B cell (primary cell): Measurements from ENCODE around the gene YY1. TPM values are rescaled to one million over a fixed set of nuclear protein-coding genes. Genes with fewer than 3 reads are reported as not detected.
A peak's percentile ranks its signal among the peaks of the same experiment; 100 is the strongest.

Source experiments
- ATAC-seq: fragments of 200-7000 bp; cut with Tn5 transposase; one replicate; pipeline ENCODE4 v1.10.0; 2021; ENCODE audit warnings: low read depth, mild to moderate bottlenecking, moderate number of reproducible peaks, moderate library complexity
- CTCF ChIA-PET: fragments of 350-600 bp; sonication (Branson Sonifier 250); formaldehyde crosslinking; loops from one replicate; lab custom pipeline; 2021; ENCODE audit warnings: antibody characterized with exemption, inconsistent platforms; lab: Charles Lee
- POLR2A ChIA-PET: fragments of 350-600 bp; sonication (Branson Sonifier 250); formaldehyde crosslinking; loops from one replicate; lab custom pipeline; 2021; ENCODE audit warnings: antibody characterized with exemption; lab: Charles Lee
- DNase-seq: peaks from one replicate; pipeline ENCODE4 v3.0.0; 2013
- H2AFZ ChIP-seq: 2 replicates; pipeline ENCODE4 v1.6.1; 2012; ENCODE audit warnings: mild to moderate bottlenecking, low read depth, low read length; ENCODE audit not compliant: insufficient read depth, poor library complexity, severe bottlenecking
- H3K27ac ChIP-seq, 2 donors: 1 replicate in 1 of 2; 2 replicates in 1 of 2; pipeline ENCODE4 v1.5.1; 2012 to 2013; ENCODE audit warnings: low read length in 2 of 2, mild to moderate bottlenecking in 2 of 2, moderate library complexity in 1 of 2
- H3K27me3 ChIP-seq, 4 experiments: fragments of 200-600 bp in 1 of 4; sonication (generic) in 1 of 4; replicated peaks in 1 of 4; 1 replicate in 2 of 4; 2 replicates in 2 of 4; pipeline versions ENCODE4 v1.6.1 to v1.7.0; 2013 to 2016; ENCODE audit warnings: low read length in 3 of 4, mild to moderate bottlenecking in 2 of 4, mixed read lengths in 1 of 4, moderate library complexity in 1 of 4; ENCODE audit not compliant: insufficient read depth in 4 of 4, control insufficient read depth in 3 of 4; ENCODE audit errors: control extremely low read depth in 1 of 4
- H3K36me3 ChIP-seq, 2 experiments: replicated peaks in 1 of 2; 1 replicate in 1 of 2; 2 replicates in 1 of 2; pipeline versions ENCODE4 v1.6.1 to v1.7.1; 2013; ENCODE audit warnings: low read length in 1 of 2; ENCODE audit not compliant: insufficient read depth in 2 of 2, control insufficient read depth in 1 of 2; ENCODE audit errors: control extremely low read depth in 1 of 2, extremely low read depth in 1 of 2
- H3K4me1 ChIP-seq, 2 donors: fragments of 200-600 bp in 1 of 2; sonication (generic) in 1 of 2; 1 replicate in 1 of 2; 2 replicates in 1 of 2; pipeline versions ENCODE4 v1.5.1 to v1.6.1; 2013 to 2017; ENCODE audit warnings: low read length in 2 of 2; ENCODE audit not compliant: control insufficient read depth in 2 of 2, insufficient read depth in 2 of 2
- H3K4me2 ChIP-seq: replicated peaks from 2 replicates; pipeline ENCODE3; 2012; ENCODE audit warnings: mild to moderate bottlenecking, low read depth, low read length; ENCODE audit not compliant: poor library complexity, severe bottlenecking
- H3K4me3 ChIP-seq, 5 experiments: fragments of 200-600 bp in 1 of 5; sonication (generic) in 1 of 5; 1 replicate in 3 of 5; 2 replicates in 2 of 5; pipeline versions ENCODE4 v1.5.1 to v1.7.0; 2011 to 2016; ENCODE audit warnings: low read length in 4 of 5, mild to moderate bottlenecking in 4 of 5, low read depth in 2 of 5, control low read depth in 1 of 5, moderate library complexity in 1 of 5; ENCODE audit not compliant: insufficient read depth in 1 of 5; ENCODE audit errors: control extremely low read depth in 1 of 5, extremely low read depth in 1 of 5
- H3K79me2 ChIP-seq: fragments of 200-600 bp; sonication (generic); one replicate; pipeline ENCODE4 v1.6.0; 2016; ENCODE audit warnings: low read length; ENCODE audit not compliant: control insufficient read depth, insufficient read depth
- H3K9ac ChIP-seq: fragments of 200-600 bp; sonication (generic); 2 replicates; pipeline ENCODE4 v1.6.1; 2017; ENCODE audit warnings: mild to moderate bottlenecking, low read length, moderate library complexity
- H3K9me3 ChIP-seq, 3 donors: one replicate each; pipeline versions ENCODE4 v1.6.1 to v1.7.1; 2013; ENCODE audit warnings: low read length in 2 of 3; ENCODE audit not compliant: control insufficient read depth in 2 of 3, insufficient read depth in 1 of 3; ENCODE audit errors: control extremely low read depth in 1 of 3
- H4K20me1 ChIP-seq: 2 replicates; pipeline ENCODE4 v1.6.0; 2012; ENCODE audit warnings: mild to moderate bottlenecking, low read length; ENCODE audit not compliant: insufficient read depth, control insufficient read depth, poor library complexity, severe bottlenecking
- H3K27ac Mint-ChIP-seq: one replicate; pipeline ENCODE4 v1.8.0; 2021; ENCODE audit warnings: mixed read lengths
- H3K27me3 Mint-ChIP-seq: one replicate; pipeline ENCODE4 v1.8.0; 2021; ENCODE audit warnings: mixed read lengths
- H3K4me1 Mint-ChIP-seq: one replicate; pipeline ENCODE4 v1.8.0; 2021; ENCODE audit warnings: mixed read lengths
- H3K4me3 Mint-ChIP-seq: one replicate; pipeline ENCODE4 v1.8.0; 2021; ENCODE audit warnings: mixed read lengths
- H3K9me3 Mint-ChIP-seq: one replicate; pipeline ENCODE4 v1.8.0; 2022; ENCODE audit warnings: mixed read lengths; ENCODE audit not compliant: insufficient read depth
- EZH2 ChIP-seq: IDR thresholded peaks from 2 replicates; pipeline ENCODE4 v1.6.1; 2012; ENCODE audit warnings: borderline replicate concordance, low read depth, mild to moderate bottlenecking, moderate library complexity, low read length; ENCODE audit not compliant: insufficient read depth, poor library complexity, severe bottlenecking
- WGBS: methylation state at CpG from one replicate; pipeline ENCODE4 v1.1.5; 2013; ENCODE audit warnings: missing lambda C conversion rate; ENCODE audit not compliant: insufficient coverage; 5-methylcytosine and 5-hydroxymethylcytosine counted together
- intact Hi-C: fragments of 100-400 bp; cut with micrococcal nuclease; formaldehyde crosslinking; loops from one replicate; pipeline ENCODE4 v1.10.0; 2022
- polyA plus RNA-seq: library from polyadenylated mRNA; depleted of rRNA; stranded (reverse); fragments of >200 nt; gene quantifications from 2 replicates; pipeline ENCODE4 v1.2.3, GENCODE V29; 2012
- total RNA-seq, 2 donors: library from RNA; stranded (reverse); fragments of 120-200 nt in 1 of 2; gene quantifications; 1 replicate in 1 of 2; 2 replicates in 1 of 2; pipeline versions ENCODE4 v1.2.3 to v1.2.4, GENCODE V29; 2013 to 2022
- TF ChIP-seq, protein P1 (sequence below): fragments of 200-600 bp; IDR thresholded peaks from one replicate; pipeline ENCODE4 v1.8.0; 2022; ENCODE audit warnings: antibody characterized with exemption, mild to moderate bottlenecking

Gene YY1
- total and polyA plus RNA-seq, 2 donors (not counting 1 experiment from before 2014, with no cell fraction given), result 24.0 to 91.4 TPM

DNA sequence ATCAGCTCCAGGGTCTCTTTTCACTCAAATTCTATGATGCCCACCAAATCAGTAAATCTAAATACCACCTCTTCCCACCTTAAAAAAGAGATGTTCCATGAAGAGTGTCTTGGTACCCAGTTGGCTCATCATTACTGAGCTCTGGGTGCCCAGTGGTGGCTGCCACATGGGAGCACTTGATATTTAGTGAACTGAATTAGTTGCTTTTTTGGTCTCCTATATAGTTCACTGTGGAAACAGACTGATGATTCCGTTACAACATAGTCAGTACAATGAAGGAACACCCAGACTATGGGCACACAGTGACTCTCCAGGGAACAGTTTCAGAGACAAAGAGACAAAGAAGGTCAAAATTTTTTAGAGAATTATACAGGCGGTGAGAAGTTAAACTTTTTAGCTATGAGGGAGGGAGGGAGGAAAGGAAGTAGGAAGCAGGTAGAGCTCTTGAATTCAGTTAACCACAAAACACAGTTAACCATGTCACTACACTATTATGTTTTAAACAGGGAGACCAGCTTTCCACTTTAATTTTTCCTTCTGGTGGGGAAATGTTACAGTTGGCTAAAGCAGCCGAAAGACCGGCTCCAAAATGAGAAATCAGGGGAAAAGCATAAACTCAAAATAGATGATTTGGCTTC lies 14.6 kb upstream of the YY1 start:
- Histone ChIP-seq H4K20me1 (no peaks in the 10 kb centered on the region), H3K9me3 (no peaks in the 10 kb centered on the region), H2AFZ (peak overlapping the region; percentile 13), H3K4me2 (peak overlapping the region; percentile 49), H3K79me2 (peaks cover 57% of the 10 kb centered on the region), H3K9ac (peak overlapping the region; percentile 22), H3K4me1 (peaks cover 28 to 38% of the 10 kb centered on the region in 2 donors), H3K4me3 (no peak overlapping the region), H3K36me3 (no peaks in the 10 kb centered on the region), H3K27ac (peak overlapping the region in 1 of 2 donors; percentile 40), H3K27me3 (no peaks in the 10 kb centered on the region)
- Mint-ChIP-seq H3K27ac (peak overlapping the region; percentile 10), H3K4me1 (peaks cover 19% of the 10 kb centered on the region), H3K27me3 (no peaks in the 10 kb centered on the region), H3K9me3 (no peaks in the 10 kb centered on the region), H3K4me3 (peak overlapping the region; percentile 11)
- ATAC-seq (no peak), DNase-seq (no peak)
- ChIA-PET POLR2A (interaction anchor here (0.7 to 1.3 kb wide), 3 partner anchors 11 to 721 kb away, joined by 3 to 4 read pairs (median 3); no protein-coding TSS in a partner anchor), CTCF (interaction anchor here (0.6 to 4.7 kb wide), 10 partner anchors 10 to 161 kb away, joined by 3 to 31 read pairs (median 4); no protein-coding TSS in a partner anchor)
- WGBS, result 18% methylated on average over 2 of the region's 4 CpGs
- intact Hi-C loops, result no loop called here
- TF ChIP-seq, protein P1, sequence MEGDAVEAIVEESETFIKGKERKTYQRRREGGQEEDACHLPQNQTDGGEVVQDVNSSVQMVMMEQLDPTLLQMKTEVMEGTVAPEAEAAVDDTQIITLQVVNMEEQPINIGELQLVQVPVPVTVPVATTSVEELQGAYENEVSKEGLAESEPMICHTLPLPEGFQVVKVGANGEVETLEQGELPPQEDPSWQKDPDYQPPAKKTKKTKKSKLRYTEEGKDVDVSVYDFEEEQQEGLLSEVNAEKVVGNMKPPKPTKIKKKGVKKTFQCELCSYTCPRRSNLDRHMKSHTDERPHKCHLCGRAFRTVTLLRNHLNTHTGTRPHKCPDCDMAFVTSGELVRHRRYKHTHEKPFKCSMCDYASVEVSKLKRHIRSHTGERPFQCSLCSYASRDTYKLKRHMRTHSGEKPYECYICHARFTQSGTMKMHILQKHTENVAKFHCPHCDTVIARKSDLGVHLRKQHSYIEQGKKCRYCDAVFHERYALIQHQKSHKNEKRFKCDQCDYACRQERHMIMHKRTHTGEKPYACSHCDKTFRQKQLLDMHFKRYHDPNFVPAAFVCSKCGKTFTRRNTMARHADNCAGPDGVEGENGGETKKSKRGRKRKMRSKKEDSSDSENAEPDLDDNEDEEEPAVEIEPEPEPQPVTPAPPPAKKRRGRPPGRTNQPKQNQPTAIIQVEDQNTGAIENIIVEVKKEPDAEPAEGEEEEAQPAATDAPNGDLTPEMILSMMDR, result no peak
- no peak for TF ChIP-seq EZH2

DNA sequence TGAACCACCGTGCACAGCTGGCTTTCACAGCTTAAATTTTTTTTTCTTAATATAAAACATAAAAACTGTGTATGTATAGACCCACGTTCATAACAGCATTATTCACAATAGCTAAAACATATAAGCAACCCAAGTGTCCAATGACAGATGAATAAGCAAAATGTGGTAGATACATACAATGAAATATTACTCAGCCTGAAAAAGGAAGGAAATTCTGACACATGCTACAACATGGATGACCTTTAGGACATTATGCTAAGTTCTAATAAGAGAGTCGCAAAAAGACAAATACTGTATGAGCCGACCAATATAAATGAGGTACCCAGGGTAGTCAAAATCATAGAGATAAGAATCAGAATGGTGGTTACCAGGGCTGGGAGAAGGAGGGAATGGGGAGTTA lies 13.8 kb upstream of the YY1 start:
- Histone ChIP-seq H3K4me2 (no peak overlapping the region), H3K79me2 (peaks cover 65% of the 10 kb centered on the region), H2AFZ (no peak overlapping the region), H3K9me3 (no peaks in the 10 kb centered on the region), H3K4me3 (no peak overlapping the region), H3K9ac (no peak overlapping the region), H3K27me3 (no peaks in the 10 kb centered on the region), H3K36me3 (no peaks in the 10 kb centered on the region), H3K4me1 (peaks cover 28 to 38% of the 10 kb centered on the region in 2 donors), H3K27ac (no peak overlapping the region), H4K20me1 (no peaks in the 10 kb centered on the region)
- WGBS, result 100% methylated on average over 2 of the region's 4 CpGs
- ATAC-seq (no peak), DNase-seq (no peak)
- ChIA-PET CTCF (interaction anchor here (0.6 to 4.7 kb wide), 6 partner anchors 9 to 130 kb away, joined by 3 to 31 read pairs (median 6); no protein-coding TSS in a partner anchor), POLR2A (interaction anchor here (0.7 kb wide), 1 partner anchor 722 kb away, joined by 4 read pairs; no protein-coding TSS in a partner anchor)
- Mint-ChIP-seq H3K27me3 (no peaks in the 10 kb centered on the region), H3K27ac (no peak overlapping the region), H3K4me1 (peaks cover 19% of the 10 kb centered on the region), H3K4me3 (no peak overlapping the region), H3K9me3 (no peaks in the 10 kb centered on the region)
- TF ChIP-seq, protein P1, result no peak
- no peak for TF ChIP-seq EZH2
- intact Hi-C loops, result no loop called here
